ENCODE data around the gene GRK6. TPM values are rescaled to one million over a fixed set of nuclear protein-coding genes. Genes with fewer than 3 reads are reported as not detected.
A peak's percentile ranks its signal among the peaks of the same experiment; 100 is the strongest.

Gene GRK6
- total and polyA plus RNA-seq, 9 of the 15 experiments (the other 6 are each of a cell fraction or from before 2014, with no cell fraction given): 0.63 to 122 (median 44.5) TPM

DNA sequence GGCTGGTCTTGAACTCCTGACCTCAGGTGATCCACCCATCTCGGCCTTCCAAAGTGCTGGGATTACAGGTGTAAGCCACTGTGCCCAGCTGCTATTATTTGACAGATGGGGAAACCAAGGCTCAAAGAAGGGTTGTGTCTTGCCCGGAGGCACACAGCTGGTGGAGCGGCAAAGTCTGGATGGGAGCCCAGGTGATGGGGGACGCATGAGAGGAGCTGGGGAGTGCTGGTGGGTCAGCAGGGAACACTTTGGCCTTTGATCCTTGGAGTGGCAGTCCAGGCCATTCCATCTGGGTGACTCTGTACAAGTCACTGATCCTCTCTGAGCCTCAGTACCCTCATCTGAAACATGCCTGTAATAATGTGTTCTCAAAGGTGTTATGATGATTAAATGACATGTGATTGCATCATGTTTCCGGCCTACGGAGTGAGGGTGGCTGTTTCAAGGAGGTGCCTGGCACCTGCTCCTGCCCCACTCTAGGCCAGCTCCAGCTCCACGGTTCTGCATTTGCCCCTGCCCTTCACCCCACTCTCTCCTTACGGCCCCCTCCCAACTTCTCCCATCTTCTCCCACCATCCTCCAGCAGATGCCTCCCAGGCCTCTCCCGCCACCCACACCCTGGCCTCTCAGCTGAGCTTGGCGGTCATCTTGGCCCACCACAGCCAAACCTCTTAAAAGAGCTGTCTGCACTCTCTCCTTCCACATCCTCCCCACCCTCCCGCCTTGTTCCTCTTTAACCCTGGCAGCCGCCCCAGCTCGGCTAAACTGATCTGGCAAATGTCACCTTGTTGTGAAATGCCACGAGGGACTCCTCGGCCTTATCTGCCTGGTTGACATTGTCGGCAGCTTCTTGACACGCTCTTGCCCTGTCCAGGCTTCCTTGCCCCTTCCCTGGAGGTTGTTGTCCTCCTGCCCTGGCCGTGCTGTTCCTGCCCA is 52.5 kb downstream of the GRK6 start (continued):
- TF ChIP-seq, protein P1, sequence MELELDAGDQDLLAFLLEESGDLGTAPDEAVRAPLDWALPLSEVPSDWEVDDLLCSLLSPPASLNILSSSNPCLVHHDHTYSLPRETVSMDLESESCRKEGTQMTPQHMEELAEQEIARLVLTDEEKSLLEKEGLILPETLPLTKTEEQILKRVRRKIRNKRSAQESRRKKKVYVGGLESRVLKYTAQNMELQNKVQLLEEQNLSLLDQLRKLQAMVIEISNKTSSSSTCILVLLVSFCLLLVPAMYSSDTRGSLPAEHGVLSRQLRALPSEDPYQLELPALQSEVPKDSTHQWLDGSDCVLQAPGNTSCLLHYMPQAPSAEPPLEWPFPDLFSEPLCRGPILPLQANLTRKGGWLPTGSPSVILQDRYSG (tag; conservative IDR thresholded peaks at IDR 0.05; ENCODE audit: low read depth): no peak
- TF ChIP-seq CTBP1 (IDR thresholded peaks at IDR 0.05; ENCODE audit: borderline replicate concordance) (no peak), ZNF431 (CRISPR knock-in tag; IDR thresholded peaks at IDR 0.05) (no peak), MYBL2 (IDR thresholded peaks at IDR 0.05; ENCODE audit: low read depth) (no peak), MYBL2 (CRISPR knock-in tag; IDR thresholded peaks at IDR 0.05; ENCODE audit: borderline replicate concordance) (no peak), GABPB2 (CRISPR knock-in tag; conservative IDR thresholded peaks at IDR 0.05) (no peak), KLF16 (IDR thresholded peaks at IDR 0.05) (no peak), ZNF274 (IDR thresholded peaks at IDR 0.05; ENCODE audit: borderline replicate concordance, low read depth, low read length) (no peak), DDX20 (tag; IDR thresholded peaks at IDR 0.05; ENCODE audit: low read depth) (no peak), PTRF (tag; IDR thresholded peaks at IDR 0.05) (no peak), ZNF384 (IDR thresholded peaks at IDR 0.05; ENCODE audit: low read depth, low read length) (no peak), TAF7 (tag; IDR thresholded peaks at IDR 0.05) (no peak), NEUROD1 (IDR thresholded peaks at IDR 0.05; ENCODE audit: borderline replicate concordance, low read depth, low read length, partially characterized antibody) (no peak), POLR2A (conservative IDR thresholded peaks at IDR 0.05) (0 out of 2 replicates have a peak, but pooled peaks have one; percentile 9), CBFA2T3 (IDR thresholded peaks at IDR 0.05) (no peak), HCFC1 (IDR thresholded peaks at IDR 0.05; ENCODE audit: low read depth, low read length) (no peak)
- TF ChIP-seq, protein P2, sequence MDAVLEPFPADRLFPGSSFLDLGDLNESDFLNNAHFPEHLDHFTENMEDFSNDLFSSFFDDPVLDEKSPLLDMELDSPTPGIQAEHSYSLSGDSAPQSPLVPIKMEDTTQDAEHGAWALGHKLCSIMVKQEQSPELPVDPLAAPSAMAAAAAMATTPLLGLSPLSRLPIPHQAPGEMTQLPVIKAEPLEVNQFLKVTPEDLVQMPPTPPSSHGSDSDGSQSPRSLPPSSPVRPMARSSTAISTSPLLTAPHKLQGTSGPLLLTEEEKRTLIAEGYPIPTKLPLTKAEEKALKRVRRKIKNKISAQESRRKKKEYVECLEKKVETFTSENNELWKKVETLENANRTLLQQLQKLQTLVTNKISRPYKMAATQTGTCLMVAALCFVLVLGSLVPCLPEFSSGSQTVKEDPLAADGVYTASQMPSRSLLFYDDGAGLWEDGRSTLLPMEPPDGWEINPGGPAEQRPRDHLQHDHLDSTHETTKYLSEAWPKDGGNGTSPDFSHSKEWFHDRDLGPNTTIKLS (IDR thresholded peaks at IDR 0.05; ENCODE audit: borderline replicate concordance, low read depth): no peak
- TF ChIP-seq, protein P3, sequence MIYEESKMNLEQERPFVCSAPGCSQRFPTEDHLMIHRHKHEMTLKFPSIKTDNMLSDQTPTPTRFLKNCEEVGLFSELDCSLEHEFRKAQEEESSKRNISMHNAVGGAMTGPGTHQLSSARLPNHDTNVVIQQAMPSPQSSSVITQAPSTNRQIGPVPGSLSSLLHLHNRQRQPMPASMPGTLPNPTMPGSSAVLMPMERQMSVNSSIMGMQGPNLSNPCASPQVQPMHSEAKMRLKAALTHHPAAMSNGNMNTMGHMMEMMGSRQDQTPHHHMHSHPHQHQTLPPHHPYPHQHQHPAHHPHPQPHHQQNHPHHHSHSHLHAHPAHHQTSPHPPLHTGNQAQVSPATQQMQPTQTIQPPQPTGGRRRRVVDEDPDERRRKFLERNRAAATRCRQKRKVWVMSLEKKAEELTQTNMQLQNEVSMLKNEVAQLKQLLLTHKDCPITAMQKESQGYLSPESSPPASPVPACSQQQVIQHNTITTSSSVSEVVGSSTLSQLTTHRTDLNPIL (CRISPR knock-in tag; IDR thresholded peaks at IDR 0.05): 0 out of 2 replicates have a peak, but pooled peaks have one; percentile 42
- TF ChIP-seq, protein P4, sequence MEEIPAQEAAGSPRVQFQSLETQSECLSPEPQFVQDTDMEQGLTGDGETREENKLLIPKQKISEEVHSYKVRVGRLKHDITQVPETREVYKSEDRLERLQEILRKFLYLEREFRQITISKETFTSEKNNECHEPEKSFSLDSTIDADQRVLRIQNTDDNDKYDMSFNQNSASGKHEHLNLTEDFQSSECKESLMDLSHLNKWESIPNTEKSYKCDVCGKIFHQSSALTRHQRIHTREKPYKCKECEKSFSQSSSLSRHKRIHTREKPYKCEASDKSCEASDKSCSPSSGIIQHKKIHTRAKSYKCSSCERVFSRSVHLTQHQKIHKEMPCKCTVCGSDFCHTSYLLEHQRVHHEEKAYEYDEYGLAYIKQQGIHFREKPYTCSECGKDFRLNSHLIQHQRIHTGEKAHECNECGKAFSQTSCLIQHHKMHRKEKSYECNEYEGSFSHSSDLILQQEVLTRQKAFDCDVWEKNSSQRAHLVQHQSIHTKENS (CRISPR knock-in tag; IDR thresholded peaks at IDR 0.05): no peak

Data from K562 (cell line).